Measurements from ENCODE around the gene DDX60.

Gene DDX60

DNA sequence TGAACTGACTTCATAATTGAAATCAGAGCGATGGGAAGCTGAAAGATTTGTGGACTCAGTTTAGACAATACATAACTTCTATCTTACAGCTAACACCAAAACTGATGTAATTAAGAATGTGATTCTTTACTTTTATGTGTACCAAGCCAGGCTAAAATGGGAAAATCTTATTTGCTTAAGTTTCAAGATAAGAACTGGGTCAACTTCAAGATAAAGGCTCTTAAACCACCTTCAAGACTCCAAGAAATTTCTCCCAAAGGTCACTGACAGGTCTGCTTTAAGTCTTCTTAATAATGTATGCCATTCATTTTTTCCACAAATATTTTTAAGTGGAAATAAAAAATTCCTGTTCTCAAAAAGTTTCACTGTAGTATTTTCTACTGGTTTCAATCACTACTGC lies 55.5 kb downstream of the DDX60 start:
- Histone ChIP-seq H3K4me1 (ENCODE audit: control insufficient read depth, insufficient read depth, low read length) (peaks cover 9% of the 10 kb centered on the region), H3K9me3 (ENCODE audit: control insufficient read depth, insufficient read depth, low read depth, low read length) (no peaks in the 10 kb centered on the region), H3K27ac (ENCODE audit: extremely low read depth, low read depth, low read length) (no peak overlapping the region), H3K36me3 (ENCODE audit: control insufficient read depth in 2 of 2, insufficient read depth in 1 of 2, low read length in 2 of 2) (no peaks in the 10 kb centered on the region), H3K4me3 (ENCODE audit: low read depth, low read length) (no peak overlapping the region)
- POLR2A ChIA-PET, result no interaction called here
- no peak for TF ChIP-seq HOXA7 (CRISPR knock-in tag; IDR thresholded peaks at IDR 0.05; ENCODE audit: borderline replicate concordance)
- TF ChIP-seq ZNF423 (tag by site-specific recombination; IDR thresholded peaks at IDR 0.05), result no peak
- no peak for TF ChIP-seq PRDM1 (tag by site-specific recombination; IDR thresholded peaks at IDR 0.05)
- TF ChIP-seq TRIM28 (IDR thresholded peaks at IDR 0.05; ENCODE audit: borderline replicate concordance, low read length), result no peak
- no peak for TF ChIP-seq KLF10 (tag by site-specific recombination; IDR thresholded peaks at IDR 0.05)
- TF ChIP-seq, protein P1, sequence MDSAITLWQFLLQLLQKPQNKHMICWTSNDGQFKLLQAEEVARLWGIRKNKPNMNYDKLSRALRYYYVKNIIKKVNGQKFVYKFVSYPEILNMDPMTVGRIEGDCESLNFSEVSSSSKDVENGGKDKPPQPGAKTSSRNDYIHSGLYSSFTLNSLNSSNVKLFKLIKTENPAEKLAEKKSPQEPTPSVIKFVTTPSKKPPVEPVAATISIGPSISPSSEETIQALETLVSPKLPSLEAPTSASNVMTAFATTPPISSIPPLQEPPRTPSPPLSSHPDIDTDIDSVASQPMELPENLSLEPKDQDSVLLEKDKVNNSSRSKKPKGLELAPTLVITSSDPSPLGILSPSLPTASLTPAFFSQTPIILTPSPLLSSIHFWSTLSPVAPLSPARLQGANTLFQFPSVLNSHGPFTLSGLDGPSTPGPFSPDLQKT (IDR thresholded peaks at IDR 0.05; ENCODE audit: borderline replicate concordance, low read depth, low read length), result no peak
- TF ChIP-seq, protein P2, sequence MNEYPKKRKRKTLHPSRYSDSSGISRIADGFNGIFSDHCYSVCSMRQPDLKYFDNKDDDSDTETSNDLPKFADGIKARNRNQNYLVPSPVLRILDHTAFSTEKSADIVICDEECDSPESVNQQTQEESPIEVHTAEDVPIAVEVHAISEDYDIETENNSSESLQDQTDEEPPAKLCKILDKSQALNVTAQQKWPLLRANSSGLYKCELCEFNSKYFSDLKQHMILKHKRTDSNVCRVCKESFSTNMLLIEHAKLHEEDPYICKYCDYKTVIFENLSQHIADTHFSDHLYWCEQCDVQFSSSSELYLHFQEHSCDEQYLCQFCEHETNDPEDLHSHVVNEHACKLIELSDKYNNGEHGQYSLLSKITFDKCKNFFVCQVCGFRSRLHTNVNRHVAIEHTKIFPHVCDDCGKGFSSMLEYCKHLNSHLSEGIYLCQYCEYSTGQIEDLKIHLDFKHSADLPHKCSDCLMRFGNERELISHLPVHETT (tag by site-specific recombination; IDR thresholded peaks at IDR 0.05), result no peak
- TF ChIP-seq, protein P3, sequence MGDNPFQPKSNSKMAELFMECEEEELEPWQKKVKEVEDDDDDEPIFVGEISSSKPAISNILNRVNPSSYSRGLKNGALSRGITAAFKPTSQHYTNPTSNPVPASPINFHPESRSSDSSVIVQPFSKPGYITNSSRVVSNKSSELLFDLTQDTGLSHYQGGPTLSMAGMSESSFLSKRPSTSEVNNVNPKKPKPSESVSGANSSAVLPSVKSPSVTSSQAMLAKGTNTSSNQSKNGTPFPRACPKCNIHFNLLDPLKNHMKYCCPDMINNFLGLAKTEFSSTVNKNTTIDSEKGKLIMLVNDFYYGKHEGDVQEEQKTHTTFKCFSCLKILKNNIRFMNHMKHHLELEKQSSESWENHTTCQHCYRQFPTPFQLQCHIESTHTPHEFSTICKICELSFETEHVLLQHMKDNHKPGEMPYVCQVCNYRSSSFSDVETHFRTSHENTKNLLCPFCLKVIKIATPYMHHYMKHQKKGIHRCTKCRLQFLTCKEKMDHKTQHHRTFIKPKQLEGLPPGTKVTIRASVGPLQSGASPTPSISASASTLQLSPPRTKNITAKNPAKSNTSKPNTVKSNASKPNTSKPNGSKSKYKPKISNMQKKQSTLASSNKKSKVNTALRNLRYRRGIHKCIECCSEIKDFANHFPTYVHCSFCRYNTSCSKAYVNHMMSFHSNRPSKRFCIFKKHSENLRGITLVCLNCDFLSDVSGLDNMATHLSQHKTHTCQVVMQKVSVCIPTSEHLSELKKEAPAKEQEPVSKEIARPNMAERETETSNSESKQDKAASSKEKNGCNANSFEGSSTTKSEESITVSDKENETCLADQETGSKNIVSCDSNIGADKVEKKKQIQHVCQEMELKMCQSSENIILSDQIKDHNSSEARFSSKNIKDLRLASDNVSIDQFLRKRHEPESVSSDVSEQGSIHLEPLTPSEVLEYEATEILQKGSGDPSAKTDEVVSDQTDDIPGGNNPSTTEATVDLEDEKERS (tag by site-specific recombination; IDR thresholded peaks at IDR 0.05), result no peak
- TF ChIP-seq ZNF658 (tag by site-specific recombination; IDR thresholded peaks at IDR 0.05), result no peak
- no peak for TF ChIP-seq ZNF837 (tag by site-specific recombination; IDR thresholded peaks at IDR 0.05)
- TF ChIP-seq, protein P4, sequence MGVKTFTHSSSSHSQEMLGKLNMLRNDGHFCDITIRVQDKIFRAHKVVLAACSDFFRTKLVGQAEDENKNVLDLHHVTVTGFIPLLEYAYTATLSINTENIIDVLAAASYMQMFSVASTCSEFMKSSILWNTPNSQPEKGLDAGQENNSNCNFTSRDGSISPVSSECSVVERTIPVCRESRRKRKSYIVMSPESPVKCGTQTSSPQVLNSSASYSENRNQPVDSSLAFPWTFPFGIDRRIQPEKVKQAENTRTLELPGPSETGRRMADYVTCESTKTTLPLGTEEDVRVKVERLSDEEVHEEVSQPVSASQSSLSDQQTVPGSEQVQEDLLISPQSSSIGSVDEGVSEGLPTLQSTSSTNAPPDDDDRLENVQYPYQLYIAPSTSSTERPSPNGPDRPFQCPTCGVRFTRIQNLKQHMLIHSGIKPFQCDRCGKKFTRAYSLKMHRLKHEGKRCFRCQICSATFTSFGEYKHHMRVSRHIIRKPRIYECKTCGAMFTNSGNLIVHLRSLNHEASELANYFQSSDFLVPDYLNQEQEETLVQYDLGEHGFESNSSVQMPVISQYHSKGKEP (tag by site-specific recombination; IDR thresholded peaks at IDR 0.05), result no peak
- no peak for TF ChIP-seq ZNF48 (tag by site-specific recombination; IDR thresholded peaks at IDR 0.05)
- no peak for TF ChIP-seq ZNF366 (tag by site-specific recombination; conservative IDR thresholded peaks at IDR 0.05)
- TF ChIP-seq, protein P5, sequence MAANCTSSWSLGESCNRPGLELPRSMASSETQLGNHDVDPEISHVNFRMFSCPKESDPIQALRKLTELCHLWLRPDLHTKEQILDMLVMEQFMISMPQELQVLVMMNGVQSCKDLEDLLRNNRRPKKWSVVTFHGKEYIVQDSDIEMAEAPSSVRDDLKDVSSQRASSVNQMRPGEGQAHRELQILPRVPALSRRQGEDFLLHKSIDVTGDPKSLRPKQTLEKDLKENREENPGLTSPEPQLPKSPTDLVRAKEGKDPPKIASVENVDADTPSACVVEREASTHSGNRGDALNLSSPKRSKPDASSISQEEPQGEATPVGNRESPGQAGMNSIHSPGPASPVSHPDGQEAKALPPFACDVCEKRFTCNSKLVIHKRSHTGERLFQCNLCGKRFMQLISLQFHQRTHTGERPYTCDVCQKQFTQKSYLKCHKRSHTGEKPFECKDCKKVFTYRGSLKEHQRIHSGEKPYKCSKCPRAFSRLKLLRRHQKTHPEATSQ (tag by site-specific recombination; IDR thresholded peaks at IDR 0.05), result no peak
- no peak for TF ChIP-seq ZNF747 (tag by site-specific recombination; IDR thresholded peaks at IDR 0.05)
- TF ChIP-seq, protein P6, sequence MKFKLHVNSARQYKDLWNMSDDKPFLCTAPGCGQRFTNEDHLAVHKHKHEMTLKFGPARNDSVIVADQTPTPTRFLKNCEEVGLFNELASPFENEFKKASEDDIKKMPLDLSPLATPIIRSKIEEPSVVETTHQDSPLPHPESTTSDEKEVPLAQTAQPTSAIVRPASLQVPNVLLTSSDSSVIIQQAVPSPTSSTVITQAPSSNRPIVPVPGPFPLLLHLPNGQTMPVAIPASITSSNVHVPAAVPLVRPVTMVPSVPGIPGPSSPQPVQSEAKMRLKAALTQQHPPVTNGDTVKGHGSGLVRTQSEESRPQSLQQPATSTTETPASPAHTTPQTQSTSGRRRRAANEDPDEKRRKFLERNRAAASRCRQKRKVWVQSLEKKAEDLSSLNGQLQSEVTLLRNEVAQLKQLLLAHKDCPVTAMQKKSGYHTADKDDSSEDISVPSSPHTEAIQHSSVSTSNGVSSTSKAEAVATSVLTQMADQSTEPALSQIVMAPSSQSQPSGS (tag by site-specific recombination; IDR thresholded peaks at IDR 0.05; ENCODE audit: low read depth), result no peak
- TF ChIP-seq, protein P7, sequence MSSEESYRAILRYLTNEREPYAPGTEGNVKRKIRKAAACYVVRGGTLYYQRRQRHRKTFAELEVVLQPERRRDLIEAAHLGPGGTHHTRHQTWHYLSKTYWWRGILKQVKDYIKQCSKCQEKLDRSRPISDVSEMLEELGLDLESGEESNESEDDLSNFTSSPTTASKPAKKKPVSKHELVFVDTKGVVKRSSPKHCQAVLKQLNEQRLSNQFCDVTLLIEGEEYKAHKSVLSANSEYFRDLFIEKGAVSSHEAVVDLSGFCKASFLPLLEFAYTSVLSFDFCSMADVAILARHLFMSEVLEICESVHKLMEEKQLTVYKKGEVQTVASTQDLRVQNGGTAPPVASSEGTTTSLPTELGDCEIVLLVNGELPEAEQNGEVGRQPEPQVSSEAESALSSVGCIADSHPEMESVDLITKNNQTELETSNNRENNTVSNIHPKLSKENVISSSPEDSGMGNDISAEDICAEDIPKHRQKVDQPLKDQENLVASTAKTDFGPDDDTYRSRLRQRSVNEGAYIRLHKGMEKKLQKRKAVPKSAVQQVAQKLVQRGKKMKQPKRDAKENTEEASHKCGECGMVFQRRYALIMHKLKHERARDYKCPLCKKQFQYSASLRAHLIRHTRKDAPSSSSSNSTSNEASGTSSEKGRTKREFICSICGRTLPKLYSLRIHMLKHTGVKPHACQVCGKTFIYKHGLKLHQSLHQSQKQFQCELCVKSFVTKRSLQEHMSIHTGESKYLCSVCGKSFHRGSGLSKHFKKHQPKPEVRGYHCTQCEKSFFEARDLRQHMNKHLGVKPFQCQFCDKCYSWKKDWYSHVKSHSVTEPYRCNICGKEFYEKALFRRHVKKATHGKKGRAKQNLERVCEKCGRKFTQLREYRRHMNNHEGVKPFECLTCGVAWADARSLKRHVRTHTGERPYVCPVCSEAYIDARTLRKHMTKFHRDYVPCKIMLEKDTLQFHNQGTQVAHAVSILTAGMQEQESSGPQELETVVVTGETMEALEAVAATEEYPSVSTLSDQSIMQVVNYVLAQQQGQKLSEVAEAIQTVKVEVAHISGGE (tag by site-specific recombination; conservative IDR thresholded peaks at IDR 0.05; ENCODE audit: low read depth), result no peak
- TF ChIP-seq ZNF184 (tag by site-specific recombination; IDR thresholded peaks at IDR 0.05), result no peak
- TF ChIP-seq ZNF707 (tag by site-specific recombination; IDR thresholded peaks at IDR 0.05), result no peak
- CTCF ChIA-PET, result no interaction called here
